ENCODE measurements around the gene LAMTOR1.

DNA sequence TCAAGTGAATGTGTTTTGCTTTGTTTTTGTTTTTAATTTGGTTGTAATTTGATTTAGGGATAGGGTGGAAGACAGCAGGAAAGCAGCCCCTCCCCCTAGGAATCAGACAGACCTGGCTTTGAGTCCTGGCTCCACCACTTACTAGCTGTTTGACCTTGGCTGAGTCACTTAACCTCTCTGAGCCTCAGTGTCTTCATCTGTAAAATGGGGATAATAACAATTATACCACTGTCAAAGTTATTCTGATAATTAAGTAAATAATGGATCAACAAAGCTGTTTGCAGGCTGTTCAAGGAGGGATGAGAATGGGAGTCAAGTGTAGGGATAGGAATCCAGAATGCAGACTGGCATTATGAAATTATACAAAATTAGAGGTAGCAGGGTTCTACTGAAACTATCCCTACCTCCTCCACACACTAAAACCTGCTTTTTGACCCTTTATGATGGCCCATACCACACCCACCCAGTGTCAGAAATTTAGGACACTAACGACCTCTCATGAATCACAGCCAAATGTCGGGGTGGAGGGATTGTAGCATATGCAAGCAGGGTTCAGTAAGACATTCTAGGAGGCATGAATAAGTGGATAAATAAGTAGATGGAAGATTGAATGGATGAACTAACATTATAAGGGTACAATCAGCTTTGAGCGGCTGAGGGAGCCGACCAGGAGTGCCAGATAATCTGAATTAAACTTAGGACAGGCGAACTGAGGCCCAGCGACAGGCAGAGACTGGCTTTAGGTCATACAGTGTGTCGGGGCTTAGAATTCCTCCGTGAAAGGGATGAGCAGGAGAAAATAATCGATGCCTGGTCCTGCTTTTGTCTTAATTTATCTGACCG lies 8.4 kb upstream of the LAMTOR1 start:
- TF ChIP-seq CTCF (conservative IDR thresholded peaks at IDR 0.05 in 1 of 2, IDR thresholded peaks at IDR 0.05 in 1 of 2; ENCODE audit: extremely low read depth in 1 of 2, insufficient read depth in 1 of 2, low read depth in 1 of 2, low read length in 2 of 2), result no peak
- no peak for TF ChIP-seq EZH2 (IDR thresholded peaks at IDR 0.05; ENCODE audit: borderline replicate concordance, low read length)
